HG03565 (cell line): Measurements from ENCODE around the gene FBXW8.
A peak's percentile ranks its signal among the peaks of the same experiment; 100 is the strongest.

Experiments used
- ATAC-seq: cut with Tn5 transposase; IDR thresholded peaks from one replicate; pipeline ENCODE4 v1.9.1; 2021; ENCODE audit warnings: mild to moderate bottlenecking, moderate library complexity; ENCODE audit not compliant: unreplicated experiment

The FBXW8 gene, protein sequence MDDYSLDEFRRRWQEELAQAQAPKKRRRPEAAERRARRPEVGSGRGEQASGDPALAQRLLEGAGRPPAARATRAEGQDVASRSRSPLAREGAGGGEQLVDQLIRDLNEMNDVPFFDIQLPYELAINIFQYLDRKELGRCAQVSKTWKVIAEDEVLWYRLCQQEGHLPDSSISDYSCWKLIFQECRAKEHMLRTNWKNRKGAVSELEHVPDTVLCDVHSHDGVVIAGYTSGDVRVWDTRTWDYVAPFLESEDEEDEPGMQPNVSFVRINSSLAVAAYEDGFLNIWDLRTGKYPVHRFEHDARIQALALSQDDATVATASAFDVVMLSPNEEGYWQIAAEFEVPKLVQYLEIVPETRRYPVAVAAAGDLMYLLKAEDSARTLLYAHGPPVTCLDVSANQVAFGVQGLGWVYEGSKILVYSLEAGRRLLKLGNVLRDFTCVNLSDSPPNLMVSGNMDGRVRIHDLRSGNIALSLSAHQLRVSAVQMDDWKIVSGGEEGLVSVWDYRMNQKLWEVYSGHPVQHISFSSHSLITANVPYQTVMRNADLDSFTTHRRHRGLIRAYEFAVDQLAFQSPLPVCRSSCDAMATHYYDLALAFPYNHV

DNA sequence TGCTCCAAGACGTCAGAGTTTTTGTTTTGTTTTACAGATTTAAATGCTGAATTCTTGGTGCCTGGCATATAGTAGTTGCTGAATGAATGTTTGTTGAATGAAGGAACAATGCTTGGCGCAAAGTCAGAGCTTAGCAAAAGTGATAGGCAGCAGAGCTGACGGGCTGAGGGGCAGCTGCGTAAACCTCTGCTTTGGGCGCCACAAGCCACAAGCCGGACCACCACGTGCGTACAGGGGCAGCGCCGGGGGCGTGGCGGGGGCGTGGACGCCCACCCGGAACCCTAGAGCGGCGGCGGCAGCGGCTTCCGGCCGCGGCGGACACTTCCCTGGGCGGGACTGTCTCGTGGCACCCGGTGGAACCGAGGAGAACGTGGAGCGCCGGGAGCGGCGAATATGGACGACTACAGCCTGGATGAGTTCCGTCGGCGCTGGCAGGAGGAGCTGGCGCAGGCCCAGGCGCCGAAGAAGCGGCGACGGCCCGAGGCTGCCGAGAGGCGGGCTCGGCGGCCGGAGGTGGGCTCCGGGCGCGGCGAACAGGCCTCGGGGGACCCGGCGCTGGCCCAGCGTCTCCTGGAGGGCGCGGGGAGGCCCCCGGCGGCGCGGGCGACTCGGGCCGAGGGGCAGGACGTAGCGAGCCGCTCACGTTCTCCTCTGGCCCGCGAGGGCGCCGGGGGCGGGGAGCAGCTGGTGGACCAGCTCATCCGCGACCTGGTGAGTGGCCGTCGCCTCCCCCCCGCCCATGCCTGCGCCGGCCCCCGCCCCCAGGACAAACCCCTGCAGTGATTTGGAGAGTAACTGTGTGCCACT is at the start of gene FBXW8:
Gene FBXW8, plus strand, starts transcription at position 306 of the 807 bp plus-strand sequence. Its CDS starts 88 bp downstream, at position 394.
- ATAC-seq = peak; percentile 81

DNA sequence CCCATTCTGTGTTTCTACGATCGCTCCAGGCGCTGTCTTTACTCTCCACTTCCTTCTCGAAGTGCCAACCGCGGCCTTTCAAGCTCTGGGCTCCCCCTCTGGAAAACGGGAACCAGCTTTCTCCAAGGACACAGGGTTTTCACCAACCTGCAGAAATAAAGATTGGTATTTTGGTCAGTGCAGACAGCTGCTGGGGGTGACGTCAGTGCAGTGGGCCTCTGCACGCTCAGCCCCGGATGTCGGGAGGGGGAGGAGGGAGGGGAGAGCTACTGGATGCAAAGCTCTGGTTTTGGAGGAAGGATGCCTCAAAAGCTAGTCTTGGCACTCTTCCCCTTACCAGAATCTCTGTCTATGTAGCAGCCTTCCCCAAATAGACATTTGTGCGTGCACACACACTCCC is 49.4 kb upstream of the FBXW8 start:
- ATAC-seq = peak; percentile 75

DNA sequence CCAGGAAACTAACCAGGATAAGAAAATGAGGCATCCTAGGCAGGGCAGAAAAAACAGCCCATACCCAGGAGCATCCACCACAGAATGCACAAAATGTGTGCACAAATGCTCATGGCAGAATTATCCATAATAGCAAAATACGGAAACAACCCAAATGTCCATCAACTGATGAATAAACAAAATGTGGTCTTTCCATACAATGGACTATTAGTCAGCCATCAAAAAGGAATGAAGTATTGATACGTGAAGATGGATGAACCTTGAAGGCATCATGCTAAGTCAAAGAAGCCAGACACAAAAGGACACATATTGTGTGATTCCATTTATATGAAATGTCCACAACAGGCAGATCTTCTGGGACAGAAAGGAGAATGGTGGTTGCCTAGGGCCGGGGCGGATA is 48.6 kb upstream of the FBXW8 start:
- ATAC-seq = no peak

DNA sequence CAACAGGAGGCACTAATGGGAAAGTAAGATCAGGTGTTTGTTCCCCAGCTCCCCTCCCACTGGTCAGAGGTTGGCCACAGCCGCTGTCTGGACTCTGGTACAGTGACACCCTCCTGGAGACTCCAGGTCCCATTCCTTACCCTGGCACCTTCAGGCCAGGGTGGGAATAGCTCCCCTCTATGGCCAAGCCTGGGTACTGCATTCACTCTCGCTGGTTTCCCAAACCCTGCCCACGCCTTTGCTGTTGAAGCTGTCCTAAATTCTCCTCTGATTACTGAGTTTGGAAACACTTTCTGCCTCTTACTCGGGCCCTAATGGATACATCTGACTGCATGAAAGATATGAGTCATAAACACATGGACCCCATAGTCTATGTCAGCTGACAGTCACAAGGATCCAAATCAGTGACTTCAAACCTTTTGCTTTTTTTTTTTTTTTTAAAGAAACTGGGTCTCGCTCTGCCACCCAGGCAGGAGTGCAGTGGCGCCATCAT is 47.4 kb upstream of the FBXW8 start:
- no peak for ATAC-seq

DNA sequence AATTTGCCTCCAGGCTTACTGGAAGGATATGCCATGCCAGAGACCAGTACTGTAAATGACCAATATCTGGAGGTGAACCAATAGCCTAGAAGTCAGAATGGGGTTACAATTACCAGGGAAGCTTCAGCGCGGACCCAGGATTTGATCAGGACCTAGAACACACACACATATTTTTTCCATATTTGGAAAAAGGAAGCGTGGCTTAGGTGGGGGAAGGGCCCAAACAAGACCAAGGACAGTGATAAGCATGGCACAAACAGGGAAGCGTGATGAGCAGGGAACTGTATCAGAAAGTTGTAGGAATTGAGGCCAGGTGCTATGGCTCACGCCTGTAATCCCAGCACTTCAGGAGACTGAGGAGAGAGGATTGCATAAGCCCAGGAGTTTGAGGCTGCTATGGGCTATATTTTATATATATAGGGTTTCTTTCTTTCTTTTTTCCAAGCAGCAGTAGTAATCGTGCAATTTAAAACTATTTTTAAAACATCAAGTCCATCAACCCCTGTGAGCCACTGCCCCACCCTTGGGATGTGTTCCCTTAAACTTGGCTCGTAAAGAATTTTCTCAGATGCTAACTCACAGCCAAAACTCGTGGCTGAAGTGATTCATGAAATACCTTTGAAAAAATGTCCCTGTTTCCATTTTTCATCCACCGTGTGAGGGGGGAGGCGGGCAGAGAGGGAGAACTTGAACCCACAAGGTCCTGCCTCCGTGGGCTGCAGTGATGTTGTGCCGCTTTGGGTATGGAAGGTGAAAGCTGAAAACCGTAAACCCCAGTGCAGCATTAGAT is 46.2 kb upstream of the FBXW8 start:
- ATAC-seq = no peak

DNA sequence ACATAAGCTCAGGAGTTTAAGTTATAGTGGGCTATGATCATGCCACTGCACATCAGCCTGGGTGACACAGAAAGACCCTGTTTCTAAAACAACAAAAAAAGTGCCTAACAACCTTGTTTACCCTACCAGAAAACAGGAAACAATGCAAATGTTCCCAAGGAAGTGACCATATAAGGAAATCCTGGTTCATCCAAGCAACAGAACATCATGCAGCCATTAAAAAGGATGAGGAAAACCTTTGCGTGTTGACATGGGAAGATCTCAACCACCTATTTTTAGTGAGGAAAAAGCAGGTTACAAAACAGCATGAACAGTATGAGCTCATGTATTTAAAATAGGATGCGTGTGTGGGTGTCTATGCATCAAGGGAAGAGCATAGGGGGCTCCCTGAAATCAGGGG is 43.2 kb upstream of the FBXW8 start:
- no peak for ATAC-seq

DNA sequence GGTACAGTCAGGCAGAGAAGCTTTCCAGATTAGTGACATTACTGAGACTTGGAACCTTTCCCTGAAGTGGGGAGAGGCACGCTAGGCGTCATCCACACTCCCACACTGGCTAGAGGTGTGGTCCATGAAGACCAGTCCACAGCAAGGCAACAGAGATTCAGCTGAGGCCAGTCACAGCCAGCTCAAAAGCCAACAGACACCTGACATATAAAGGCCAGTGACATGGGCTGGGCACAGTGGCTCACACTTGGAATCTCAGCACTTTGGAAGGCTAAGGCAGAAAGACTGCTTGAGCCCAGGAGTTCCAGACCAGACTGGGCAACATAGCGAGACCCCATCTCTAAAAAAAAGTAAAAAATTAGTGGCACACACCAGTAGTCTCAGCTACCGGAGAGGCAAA is 40.4 kb upstream of the FBXW8 start:
- no peak for ATAC-seq

DNA sequence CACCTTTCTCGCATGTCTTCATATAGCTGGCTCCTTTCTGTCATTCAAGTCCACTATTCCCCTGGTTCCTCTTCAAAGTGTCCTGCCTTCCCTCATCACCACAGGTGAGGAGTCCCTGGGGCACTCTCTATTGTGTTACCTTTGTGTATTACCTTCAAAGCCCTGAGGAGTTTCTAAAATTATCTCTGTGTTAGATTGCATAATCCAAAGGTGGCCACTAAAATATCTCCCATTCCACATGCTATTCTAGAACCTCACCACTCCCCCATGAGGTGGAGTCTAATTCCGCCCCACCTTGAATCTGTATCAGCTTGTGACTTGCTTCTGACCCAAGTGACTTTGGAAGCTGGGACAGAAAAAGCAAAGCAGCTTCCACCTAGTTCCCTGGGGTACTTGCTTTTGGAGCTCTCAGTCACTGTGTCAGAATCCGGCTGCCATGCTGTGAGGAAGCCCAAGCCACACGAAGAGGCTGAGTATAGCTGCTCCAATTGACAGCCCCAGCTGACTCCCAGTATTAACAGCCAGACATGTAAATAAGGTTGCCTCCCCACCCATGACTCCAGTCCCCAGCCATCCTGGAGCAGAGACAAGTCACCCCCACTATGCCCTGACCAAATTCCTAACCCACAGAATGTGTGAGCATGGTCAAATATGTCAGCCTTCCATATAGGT is 36.3 kb upstream of the FBXW8 start:
- no peak for ATAC-seq

DNA sequence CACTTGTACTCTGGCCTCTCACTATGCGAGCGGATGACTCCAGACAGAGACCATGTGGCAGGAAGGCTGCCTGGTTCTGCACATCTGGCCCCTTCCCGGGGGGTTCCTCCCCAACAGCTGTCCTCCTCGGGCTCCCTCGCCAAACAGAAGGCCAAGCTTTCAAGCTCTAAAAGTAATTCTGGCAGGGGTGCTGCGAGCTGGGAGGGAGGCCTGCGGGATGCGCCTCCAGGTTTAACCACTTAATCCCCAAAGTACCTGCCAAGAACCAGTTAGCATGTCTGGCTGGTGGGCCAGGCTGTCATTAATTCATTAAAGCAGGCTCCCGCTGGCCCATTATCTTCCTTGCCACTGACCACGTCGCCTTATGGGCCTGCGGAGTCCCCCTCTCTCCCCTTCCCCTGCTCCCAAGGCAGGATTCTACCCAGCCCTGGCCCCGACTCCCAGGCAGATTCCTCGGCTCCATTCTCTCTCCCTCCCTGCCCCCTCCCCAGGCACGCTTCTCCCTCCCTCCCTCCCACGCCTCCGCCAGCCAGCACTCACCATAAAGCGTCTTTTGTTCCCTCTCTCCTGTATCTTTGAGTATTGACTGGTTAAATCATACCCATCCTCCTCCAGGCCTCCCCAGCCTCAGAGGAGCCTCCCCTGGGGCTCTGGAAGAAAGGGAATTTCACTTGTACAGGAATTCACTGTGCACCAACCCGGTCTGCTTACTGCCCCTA is 34.4 kb upstream of the FBXW8 start:
- ATAC-seq = no peak

DNA sequence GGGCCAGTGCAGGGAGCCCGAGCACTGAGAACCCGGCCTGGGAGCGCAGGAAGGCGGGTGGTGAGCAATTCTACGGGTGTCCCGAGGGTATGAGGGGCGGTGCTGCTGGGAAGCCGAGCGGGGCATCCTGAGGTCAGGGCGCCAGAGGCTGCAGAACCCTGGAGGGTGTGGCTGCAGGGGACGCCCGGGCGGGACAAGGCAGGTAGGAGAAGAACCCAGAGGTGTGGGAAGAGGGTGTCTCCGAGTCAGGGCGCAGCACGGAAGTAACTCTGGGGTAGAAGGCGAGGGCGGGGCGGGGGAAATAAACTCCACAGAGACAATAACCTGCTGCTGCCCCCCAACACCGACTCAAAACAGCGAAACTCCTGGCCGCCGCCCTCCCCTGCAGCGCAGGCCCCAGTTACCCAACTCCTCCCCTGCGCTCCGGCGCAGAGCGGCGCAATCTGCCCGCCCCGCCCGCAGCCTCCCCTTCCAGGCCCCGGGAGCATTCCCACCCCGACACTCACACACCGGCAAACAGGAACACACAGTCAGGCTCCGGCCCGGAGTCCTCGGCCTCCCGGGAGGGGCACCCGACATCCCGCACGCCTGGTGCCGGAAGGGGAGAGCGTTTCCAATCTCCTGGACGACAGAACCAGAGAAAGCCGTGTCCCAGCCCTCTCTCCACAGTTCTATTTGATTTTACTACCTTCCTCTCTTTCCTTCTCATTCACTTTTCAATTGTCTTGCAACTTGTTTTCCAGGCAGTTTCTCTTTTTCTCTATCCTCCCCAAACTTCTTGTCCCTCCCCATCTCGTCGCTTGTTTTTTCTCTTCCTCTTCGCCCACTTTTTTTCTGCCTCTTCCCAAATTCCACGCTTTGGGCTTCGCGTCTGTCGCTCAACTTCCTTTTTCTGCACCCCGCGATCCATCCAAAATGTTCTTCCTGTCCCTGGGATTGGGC is 31.9 kb upstream of the FBXW8 start:
- no peak for ATAC-seq

DNA sequence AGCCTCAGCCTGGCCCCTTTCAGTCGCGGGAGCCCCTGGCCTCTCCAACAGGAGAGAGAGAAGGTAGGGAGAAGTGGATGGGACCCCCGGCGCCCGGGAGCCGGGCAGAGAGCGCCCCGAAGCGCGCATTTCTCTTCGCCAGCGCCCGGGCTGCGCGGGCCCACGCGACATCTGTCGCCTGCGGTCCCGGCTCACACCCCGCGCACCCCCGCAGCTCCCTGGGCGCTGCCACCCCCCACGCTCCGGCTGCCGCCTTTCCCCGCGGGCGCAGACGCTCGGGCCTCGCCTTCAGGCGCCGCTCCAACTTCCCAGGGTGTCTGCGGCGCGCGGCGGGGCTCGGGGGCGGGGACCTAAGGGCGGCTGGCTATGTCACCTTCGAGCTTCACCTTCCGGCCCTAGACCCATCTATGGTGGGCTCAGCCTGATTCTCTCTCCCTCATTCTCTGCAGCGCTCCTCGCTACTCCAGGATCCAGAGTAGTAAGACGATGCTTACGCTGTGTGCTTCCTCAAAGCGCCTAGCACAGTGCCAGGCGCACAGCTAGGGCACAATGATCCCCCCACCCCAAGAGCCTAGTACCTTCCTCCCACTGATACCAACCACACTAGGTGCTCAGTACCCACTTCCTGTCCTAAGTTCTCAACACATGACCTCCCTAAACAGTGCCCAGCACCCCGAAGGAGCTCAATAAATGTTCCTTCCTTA is 31.1 kb upstream of the FBXW8 start:
- no peak for ATAC-seq

DNA sequence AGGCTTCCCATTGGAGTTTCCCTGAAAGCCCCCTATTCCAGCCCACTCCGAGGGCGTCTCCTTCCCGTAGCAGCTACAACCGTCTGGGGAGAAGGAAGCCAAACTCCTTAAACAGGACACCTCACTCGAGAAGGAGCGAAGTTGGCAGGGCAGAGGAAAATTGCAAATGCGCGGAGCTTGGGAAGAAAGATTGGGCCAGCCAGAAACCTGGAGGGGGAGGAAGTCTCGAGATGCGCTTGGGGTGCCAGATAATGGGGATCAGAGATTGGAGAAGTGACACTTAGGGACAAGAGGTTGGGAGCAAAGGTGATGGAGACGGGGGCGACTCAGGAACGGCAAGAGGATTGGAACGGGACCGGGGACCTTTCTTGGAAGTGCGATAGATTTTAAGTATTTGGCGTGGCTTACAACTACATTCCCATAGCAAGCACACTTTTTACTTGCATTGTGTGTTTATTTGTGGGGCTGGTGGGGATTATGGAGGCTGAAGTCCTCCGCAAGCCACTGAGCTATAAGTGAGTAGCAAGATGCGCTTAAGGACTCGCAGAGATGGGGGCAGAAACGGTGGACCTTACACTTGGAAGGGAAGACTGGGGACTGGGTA is 30.4 kb upstream of the FBXW8 start:
- ATAC-seq = no peak

DNA sequence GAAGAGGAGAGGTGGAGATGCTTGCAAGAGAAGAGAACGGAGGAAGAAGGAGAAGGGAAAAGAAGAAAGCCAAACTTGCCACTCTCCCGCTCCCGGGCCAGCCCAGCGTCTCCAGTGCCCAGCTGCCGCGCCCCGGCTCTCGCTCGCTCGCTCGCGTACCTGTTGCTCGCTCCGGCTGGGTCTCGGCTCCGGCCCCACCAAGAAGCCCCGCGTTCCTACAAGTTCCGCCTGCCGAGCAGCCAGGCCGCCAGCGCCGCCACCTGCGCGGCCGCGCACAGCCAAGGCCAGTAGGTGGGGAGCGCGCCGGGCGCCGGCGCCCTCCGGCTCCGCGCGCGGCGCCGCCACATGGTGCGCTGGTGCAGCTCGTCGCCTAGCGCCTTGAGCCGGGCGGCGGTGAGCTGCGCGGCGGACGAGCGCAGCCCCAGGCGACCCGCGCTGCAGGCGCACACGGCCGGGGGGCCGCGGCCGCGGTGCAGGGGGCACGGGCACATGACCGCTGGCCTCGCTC is 29.9 kb upstream of the FBXW8 start:
- no peak for ATAC-seq

DNA sequence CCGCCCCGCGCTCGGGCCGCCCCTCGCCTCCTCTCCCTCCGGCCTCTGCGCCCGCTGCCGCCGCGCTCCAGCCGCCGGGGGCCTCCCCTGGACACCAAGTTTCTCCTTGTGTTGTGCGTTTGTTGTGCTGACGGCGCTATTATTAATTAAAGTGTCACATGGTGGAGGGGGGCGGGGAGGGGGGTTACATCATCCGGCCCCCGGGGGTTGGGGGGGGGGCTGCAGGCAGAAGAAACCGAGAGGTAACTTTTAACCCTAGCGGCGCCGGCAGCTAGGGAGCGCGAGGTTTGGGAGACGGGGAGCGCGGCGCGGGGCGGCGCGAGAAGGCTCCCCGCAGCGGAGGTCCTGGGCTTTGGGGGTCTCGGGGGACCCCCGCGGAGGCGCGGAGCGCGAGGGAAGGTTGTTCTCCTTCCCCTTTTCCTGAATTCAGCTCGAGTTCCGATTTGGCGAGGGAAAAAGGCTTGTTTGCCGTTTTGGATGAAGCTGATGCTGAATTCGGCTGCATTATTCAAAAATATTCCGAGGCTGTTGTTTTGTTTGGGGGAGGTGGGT is 29.3 kb upstream of the FBXW8 start, which contains the start of gene HRK:
Gene HRK, minus strand, starts transcription at position 117 of the 552 bp plus-strand sequence. CDS start 134 bp downstream, outside the sequence.
- ATAC-seq = no peak

DNA sequence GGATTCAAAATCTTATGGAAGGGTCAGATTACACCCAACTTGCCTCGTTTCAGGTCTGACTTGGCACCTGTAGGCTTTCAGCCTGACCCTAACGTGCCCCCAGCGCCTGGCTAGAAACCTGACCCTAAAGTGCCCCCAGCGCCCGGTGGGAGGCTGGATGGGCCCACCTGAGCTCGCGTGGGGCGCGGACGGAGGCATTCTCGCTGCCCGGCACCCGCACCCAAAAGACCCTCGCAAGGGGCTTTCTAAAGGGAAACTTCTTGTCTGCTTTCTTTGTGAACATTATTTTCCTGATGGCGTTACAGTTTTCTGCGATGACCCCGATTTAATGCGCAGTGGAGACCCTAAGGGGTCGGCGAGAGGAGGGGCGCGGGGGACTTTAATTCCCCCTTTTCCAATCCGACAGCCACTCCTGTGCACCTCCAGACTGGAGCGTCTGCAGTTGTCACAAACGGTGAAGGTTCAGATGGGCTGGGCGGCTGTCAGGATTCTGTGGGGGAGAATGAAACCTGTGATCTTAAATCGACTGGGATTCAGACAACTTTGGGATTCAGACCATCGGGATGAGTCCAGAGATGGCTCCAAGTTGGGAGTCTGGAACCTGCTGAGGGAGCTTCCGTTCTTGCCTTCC is 28.8 kb upstream of the FBXW8 start:
- ATAC-seq = no peak

DNA sequence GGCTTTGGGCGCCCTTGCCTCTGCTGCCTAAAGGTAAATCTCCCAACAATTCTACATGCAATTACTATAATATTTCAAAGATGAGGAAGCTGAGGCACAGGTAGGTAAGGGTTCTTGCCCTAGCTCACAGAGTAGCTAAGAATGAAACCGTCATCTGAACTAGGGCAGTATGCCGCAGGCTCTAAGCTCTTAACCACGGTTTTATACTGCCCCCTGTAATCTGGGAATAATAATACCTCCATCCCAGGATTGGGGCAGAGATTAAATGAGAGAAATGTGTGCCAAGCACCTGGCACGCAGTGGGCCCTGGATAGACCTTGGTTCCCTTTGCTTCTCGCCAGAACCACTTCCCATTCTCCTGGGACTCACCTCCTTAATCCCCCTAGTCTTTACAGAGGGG is 28.0 kb upstream of the FBXW8 start:
- no peak for ATAC-seq
